ENCODE data around the gene TATDN2. TPM values are rescaled to one million over a fixed set of nuclear protein-coding genes. Genes with fewer than 3 reads are reported as not detected.

The TATDN2 gene
- total and polyA plus RNA-seq, 2 experiments from 2014 or later: 4.6 to 8.4 TPM

DNA sequence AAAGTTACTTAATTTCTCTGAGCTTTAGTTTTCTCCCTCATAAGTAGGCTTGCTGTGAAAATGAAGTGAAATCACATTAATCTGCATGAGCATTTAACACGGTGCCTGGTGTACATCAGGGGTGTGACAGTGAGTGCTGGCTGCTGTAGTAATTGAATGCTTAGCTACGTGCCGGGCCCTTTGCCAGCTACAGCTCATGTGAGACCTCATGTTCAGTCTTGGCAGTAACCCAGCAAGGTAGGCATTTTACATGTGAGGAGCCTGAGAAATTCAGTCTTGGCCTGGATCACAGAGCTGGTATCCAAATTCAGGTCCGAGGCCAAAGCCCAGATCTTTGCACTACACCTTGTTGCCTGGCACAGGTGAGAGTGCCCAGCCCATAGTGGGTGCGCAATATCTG is 35.4 kb downstream of the TATDN2 start:
- peaks cover 7% of the 10 kb centered on the region; the same call in 1 of the 2 replicates for H3K36me3 ChIP-seq (ENCODE audit: low read depth)
- TF ChIP-seq EZH2 (IDR thresholded peaks at IDR 0.05; ENCODE audit: insufficient read depth, poor library complexity, severe bottlenecking) (no peak), EZH2phosphoT487 (IDR thresholded peaks at IDR 0.05; ENCODE audit: insufficient read depth, low read depth) (no peak)
- no peaks in the 10 kb centered on the region for H3K9me2 ChIP-seq (ENCODE audit: insufficient read depth)
- no peaks in the 10 kb centered on the region for H3K79me2 ChIP-seq (ENCODE audit: insufficient read depth)
- peaks cover 10% of the 10 kb centered on the region for H3K4me1 ChIP-seq (ENCODE audit: insufficient read depth)
- H2AFZ ChIP-seq: no peak overlapping the region
- no peak overlapping the region for H3K4me3 ChIP-seq
- peaks cover 3% of the 10 kb centered on the region for H3F3A ChIP-seq (ENCODE audit: insufficient read depth)
- H3K9me3 ChIP-seq (ENCODE audit: low read depth): no peaks in the 10 kb centered on the region
- no peak overlapping the region for H3K27ac ChIP-seq
- DNase-seq: no peak
- no peak overlapping the region for H3K4me2 ChIP-seq (ENCODE audit: unreplicated experiment)
- no peaks in the 10 kb centered on the region for H3K27me3 ChIP-seq (replicated peaks; ENCODE audit: insufficient read depth)
- WGBS, 2 experiments (ENCODE audit: low coverage in 1 of 2, low lambda C conversion rate in 2 of 2, missing lambda C conversion rate in 2 of 2): 80 to 84% methylated on average over 5 of the region's 5 CpGs
- H4K20me1 ChIP-seq (ENCODE audit: insufficient read depth): peaks cover 3% of the 10 kb centered on the region; the same call in 1 of the 2 replicates
- in situ Hi-C loops (cut with MboI): no loop called here
- H3K9ac ChIP-seq: no peak overlapping the region

DNA sequence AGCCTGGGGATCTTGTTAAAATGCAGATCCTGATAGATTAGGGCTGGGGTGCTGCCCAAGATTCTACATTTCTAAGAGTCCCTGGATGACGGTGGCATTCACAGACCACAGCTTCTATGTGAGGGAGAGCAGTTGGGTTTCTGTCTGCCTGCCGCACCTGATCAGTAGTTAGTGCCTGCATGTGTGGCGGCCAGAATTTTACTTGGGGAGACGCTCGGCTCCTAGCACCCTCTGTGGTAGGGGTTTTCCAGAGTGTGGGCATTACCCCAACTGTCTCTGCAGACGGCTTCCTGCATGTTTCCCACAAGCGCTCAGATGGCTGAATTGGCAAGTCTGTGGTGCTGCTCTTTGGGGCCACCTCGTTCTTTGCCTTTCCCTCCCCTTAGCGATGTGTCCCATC is 36.2 kb downstream of the TATDN2 start:
- H3K4me3 ChIP-seq: no peak overlapping the region
- H2AFZ ChIP-seq: no peak overlapping the region
- H3K9me2 ChIP-seq (ENCODE audit: insufficient read depth): no peaks in the 10 kb centered on the region
- H3K4me1 ChIP-seq (ENCODE audit: insufficient read depth): peaks cover 10% of the 10 kb centered on the region
- no peak overlapping the region for H3K4me2 ChIP-seq (ENCODE audit: unreplicated experiment)
- H4K20me1 ChIP-seq (ENCODE audit: insufficient read depth): peaks cover 3% of the 10 kb centered on the region; the same call in 1 of the 2 replicates
- no peak for DNase-seq
- H3K79me2 ChIP-seq (ENCODE audit: insufficient read depth): no peaks in the 10 kb centered on the region
- H3K27me3 ChIP-seq (replicated peaks; ENCODE audit: insufficient read depth): no peaks in the 10 kb centered on the region
- H3K36me3 ChIP-seq (ENCODE audit: low read depth): peaks cover 7% of the 10 kb centered on the region; the same call in 1 of the 2 replicates
- WGBS, 2 experiments (ENCODE audit: low coverage in 1 of 2, low lambda C conversion rate in 2 of 2, missing lambda C conversion rate in 2 of 2): 90 to 93% methylated on average over 9 of the region's 9 CpGs
- no peak overlapping the region for H3K27ac ChIP-seq
- H3F3A ChIP-seq (ENCODE audit: insufficient read depth): peaks cover 3% of the 10 kb centered on the region
- no peak for TF ChIP-seq EZH2 (IDR thresholded peaks at IDR 0.05; ENCODE audit: insufficient read depth, poor library complexity, severe bottlenecking)
- TF ChIP-seq EZH2phosphoT487 (IDR thresholded peaks at IDR 0.05; ENCODE audit: insufficient read depth, low read depth): no peak
- in situ Hi-C loops (cut with MboI): no loop called here
- H3K9ac ChIP-seq: no peak overlapping the region
- H3K9me3 ChIP-seq (ENCODE audit: low read depth): no peaks in the 10 kb centered on the region

DNA sequence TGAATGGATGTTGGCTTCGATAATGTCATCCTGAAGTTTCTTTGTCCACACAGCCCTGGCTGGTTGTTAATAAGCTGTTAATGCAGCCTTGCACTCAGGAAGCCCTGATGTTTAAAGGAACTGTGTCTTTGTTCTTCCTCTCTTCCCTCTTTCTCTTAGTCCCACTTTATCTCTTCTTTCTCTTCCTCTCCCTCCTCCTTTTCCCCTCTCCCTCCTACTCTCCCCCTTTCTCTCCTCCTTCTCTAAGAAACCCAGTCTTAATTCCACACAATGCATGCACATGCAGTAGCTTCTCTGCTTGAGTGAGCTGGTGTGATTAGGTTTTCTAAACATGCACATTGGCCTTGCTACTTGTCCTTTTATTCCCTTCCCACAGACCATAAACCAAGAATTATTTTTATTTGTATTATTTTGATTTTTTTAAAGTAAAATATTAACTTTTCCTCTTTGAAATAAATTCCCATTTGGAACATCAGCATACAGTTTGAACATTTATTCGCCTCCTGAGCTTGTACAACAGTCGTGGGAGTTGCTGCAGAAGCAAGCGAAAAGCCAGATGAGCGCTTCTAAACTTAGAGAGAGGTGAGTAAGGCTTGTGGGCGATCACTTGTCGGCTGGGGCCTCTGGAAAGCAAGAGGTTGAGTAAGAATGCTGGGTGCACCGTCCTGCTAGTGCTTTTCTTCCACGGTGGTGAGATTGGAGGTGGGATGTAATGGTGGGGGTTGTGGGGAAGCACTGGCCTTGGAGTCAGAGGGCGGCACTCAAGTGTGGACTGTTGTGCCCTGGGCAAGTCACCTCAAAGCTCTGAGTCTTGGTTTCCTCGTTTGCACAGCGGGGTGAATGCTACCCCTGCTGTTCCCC is 37.2 kb downstream of the TATDN2 start:
- H3K27me3 ChIP-seq (replicated peaks; ENCODE audit: insufficient read depth): no peaks in the 10 kb centered on the region
- peaks cover 10% of the 10 kb centered on the region for H3K4me1 ChIP-seq (ENCODE audit: insufficient read depth)
- no peak overlapping the region for H3K4me2 ChIP-seq (ENCODE audit: unreplicated experiment)
- H3K27ac ChIP-seq: no peak overlapping the region
- H3K79me2 ChIP-seq (ENCODE audit: insufficient read depth): no peaks in the 10 kb centered on the region
- DNase-seq: no peak
- no peak overlapping the region for H2AFZ ChIP-seq
- peaks cover 7% of the 10 kb centered on the region; the same call in 1 of the 2 replicates for H3K36me3 ChIP-seq (ENCODE audit: low read depth)
- WGBS, 2 experiments (ENCODE audit: low coverage in 1 of 2, low lambda C conversion rate in 2 of 2, missing lambda C conversion rate in 2 of 2): 91 to 94% methylated on average over 12 of the region's 12 CpGs
- H3K9ac ChIP-seq: no peak overlapping the region
- peaks cover 3% of the 10 kb centered on the region; the same call in 1 of the 2 replicates for H4K20me1 ChIP-seq (ENCODE audit: insufficient read depth)
- H3K9me3 ChIP-seq (ENCODE audit: low read depth): no peaks in the 10 kb centered on the region
- TF ChIP-seq EZH2phosphoT487 (IDR thresholded peaks at IDR 0.05; ENCODE audit: insufficient read depth, low read depth): no peak
- no peak for TF ChIP-seq EZH2 (IDR thresholded peaks at IDR 0.05; ENCODE audit: insufficient read depth, poor library complexity, severe bottlenecking)
- in situ Hi-C loops (cut with MboI): no loop called here
- H3K9me2 ChIP-seq (ENCODE audit: insufficient read depth): no peaks in the 10 kb centered on the region
- H3K4me3 ChIP-seq: no peak overlapping the region
- H3F3A ChIP-seq (ENCODE audit: insufficient read depth): peaks cover 3% of the 10 kb centered on the region

DNA sequence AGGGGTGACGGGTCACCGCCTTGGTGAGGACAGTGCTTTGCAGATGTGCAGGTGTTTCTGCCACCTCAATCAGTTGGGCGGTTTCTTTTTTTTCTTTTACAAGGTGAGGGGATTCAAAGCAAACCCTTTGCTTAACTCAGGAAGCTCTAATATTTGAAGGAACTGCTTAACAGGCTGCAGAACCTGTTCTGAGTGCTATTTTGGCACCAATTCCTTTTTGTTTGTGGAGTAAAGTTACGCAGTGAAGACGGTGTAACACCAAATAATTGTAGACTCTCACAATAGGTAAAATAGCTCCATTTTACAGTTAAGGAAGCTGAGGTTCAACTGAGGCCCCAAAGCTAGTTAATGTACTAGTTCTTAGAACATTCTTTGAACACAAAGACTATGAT is 37.9 kb downstream of the TATDN2 start:
- Histone ChIP-seq H3K4me3 (no peak overlapping the region), H3K27me3 (replicated peaks; ENCODE audit: insufficient read depth) (no peaks in the 10 kb centered on the region), H3K27ac (no peak overlapping the region), H4K20me1 (ENCODE audit: insufficient read depth) (peaks cover 3% of the 10 kb centered on the region; the same call in 1 of the 2 replicates), H3K4me2 (ENCODE audit: unreplicated experiment) (no peak overlapping the region), H3K9me3 (ENCODE audit: low read depth) (no peaks in the 10 kb centered on the region), H3K36me3 (ENCODE audit: low read depth) (peaks cover 7% of the 10 kb centered on the region; the same call in 1 of the 2 replicates), H3F3A (ENCODE audit: insufficient read depth) (peaks cover 3% of the 10 kb centered on the region), H3K79me2 (ENCODE audit: insufficient read depth) (no peaks in the 10 kb centered on the region), H3K4me1 (ENCODE audit: insufficient read depth) (peaks cover 10% of the 10 kb centered on the region), H3K9ac (no peak overlapping the region), H2AFZ (no peak overlapping the region), H3K9me2 (ENCODE audit: insufficient read depth) (no peaks in the 10 kb centered on the region)
- DNase-seq: no peak
- in situ Hi-C loops (cut with MboI): no loop called here
- 84 to 91% methylated on average over 5 of the region's 5 CpGs for WGBS, 2 experiments (ENCODE audit: low coverage in 1 of 2, low lambda C conversion rate in 2 of 2, missing lambda C conversion rate in 2 of 2)
- TF ChIP-seq EZH2 (IDR thresholded peaks at IDR 0.05; ENCODE audit: insufficient read depth, poor library complexity, severe bottlenecking) (no peak), EZH2phosphoT487 (IDR thresholded peaks at IDR 0.05; ENCODE audit: insufficient read depth, low read depth) (no peak)

Measured in GM23248 (cell line).